ENCODE data around the gene BEST4.
A peak's percentile ranks its signal among the peaks of the same experiment; 100 is the strongest.
"Not testable (repeated sequence)": the region's sequence is repeated elsewhere in the genome, so short reads cannot be mapped to it uniquely, and the experiment has no call there.

The BEST4 gene

DNA sequence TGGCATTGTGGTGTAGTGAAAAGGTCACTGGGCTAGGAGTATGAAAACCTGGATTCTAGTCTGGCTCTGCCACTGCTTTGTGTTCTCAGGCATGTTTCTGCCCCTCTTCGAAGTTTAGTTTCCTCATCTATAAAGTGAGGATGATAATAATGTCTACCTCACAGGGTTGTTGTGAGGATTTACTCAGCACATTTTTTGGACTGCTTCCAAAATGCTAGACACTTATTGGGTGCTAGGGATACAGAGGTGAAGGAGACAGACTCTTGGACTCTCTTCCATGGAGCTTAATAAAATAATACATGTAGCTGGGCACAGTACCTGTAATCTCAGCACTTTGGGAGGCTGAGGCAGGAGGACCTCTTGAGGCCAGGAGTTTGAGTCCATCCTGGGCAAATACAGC lies 44.8 kb downstream of the BEST4 start:
- H3K4me3 ChIP-seq (ENCODE audit: control insufficient read depth, low read depth, low read length) = no peak overlapping the region
- no peak for TF ChIP-seq CTCF (conservative IDR thresholded peaks at IDR 0.05; ENCODE audit: control insufficient read depth, insufficient read depth, low read depth, low read length)
- DNase-seq (ENCODE audit: low read depth) = no peak

GRCh38 chr1:44740179-44740617 lies 47.8 kb downstream of the BEST4 start:
- H3K4me3 ChIP-seq (ENCODE audit: control insufficient read depth, low read depth, low read length) = peak overlapping the region; percentile 98
- TF ChIP-seq CTCF (conservative IDR thresholded peaks at IDR 0.05; ENCODE audit: control insufficient read depth, insufficient read depth, low read depth, low read length) = no peak
- no peak for DNase-seq (ENCODE audit: low read depth)

- no peak for TF ChIP-seq CTCF (conservative IDR thresholded peaks at IDR 0.05; ENCODE audit: control insufficient read depth, insufficient read depth, low read depth, low read length)
Measured at GRCh38 chr1:44739307-44740178, 48.4 kb downstream of the BEST4 start, which contains the start of gene KIF2C. Gene KIF2C (plus strand): TSS chr1:44739837. CDS start chr1:44739933, 96 bp downstream.

DNA sequence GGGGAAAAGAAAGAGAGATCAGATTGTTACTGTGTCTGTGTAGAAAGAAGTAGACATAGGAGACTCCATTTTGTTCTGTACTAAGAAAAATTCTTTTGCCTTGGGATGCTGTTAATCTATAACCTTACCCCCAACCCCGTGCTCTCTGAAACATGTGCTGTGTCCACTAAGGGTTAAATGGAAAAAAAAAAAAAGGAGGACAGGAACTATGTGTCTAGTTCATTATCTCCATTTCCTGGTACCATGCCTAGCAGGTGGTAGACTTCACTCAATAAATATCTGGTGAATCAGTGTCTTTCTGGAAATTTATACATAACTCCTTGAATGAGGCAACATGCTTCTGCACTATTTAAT lies 49.0 kb downstream of the BEST4 start:
- DNase-seq (ENCODE audit: low read depth) = not testable (repeated sequence)
- H3K4me3 ChIP-seq (ENCODE audit: control insufficient read depth, low read depth, low read length) = peak overlapping the region; percentile 98

More at GRCh38 chr1:44739307-44740178, 48.4 kb downstream of the BEST4 start, which contains the start of gene KIF2C:
- H3K4me3 ChIP-seq (ENCODE audit: control insufficient read depth, low read depth, low read length) = peak within 1 kb of the TSS; percentile 98
- peak; percentile 97 for DNase-seq (ENCODE audit: low read depth)

DNA sequence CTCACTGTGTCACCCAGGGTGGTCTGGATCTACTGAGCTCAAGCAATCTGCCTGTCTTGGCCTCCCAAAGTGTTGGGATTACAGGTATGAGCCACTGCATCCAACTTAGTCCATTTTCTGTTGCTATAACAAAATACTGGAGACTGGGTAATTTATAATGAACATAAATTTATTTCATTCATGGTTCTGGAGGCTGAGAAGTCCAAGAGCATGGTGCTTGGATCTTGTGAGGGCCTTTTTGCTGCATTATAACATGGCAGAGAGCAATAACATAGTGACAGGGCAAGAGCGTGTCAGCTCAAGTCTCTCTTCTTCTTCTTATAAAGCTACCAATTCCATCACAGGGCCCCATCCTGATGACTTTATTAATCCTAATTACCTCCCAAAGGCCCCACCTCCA lies 52.0 kb downstream of the BEST4 start:
- TF ChIP-seq CTCF (conservative IDR thresholded peaks at IDR 0.05; ENCODE audit: control insufficient read depth, insufficient read depth, low read depth, low read length) = no peak
- no peak for DNase-seq (ENCODE audit: low read depth)
- H3K4me3 ChIP-seq (ENCODE audit: control insufficient read depth, low read depth, low read length) = no peak overlapping the region

DNA sequence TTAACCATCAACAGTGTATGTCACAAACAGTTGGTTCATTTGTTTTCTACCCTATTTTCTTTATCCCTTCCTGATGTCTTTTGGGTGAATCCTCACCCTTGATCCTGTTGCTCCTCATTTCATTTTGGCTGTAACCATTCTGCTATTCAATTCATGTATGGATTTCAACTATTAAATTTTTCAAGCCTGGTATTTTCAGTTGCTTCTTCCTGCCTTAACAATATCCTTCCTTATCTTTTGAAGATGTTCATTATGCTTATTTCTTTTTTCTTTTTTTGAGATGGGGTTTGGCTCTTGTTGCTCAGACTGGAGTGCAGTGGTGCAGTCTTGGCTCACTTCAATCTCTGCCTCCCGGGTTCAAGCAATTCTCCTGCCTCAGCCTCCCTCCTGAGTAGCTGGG lies 54.2 kb downstream of the BEST4 start:
- no peak for DNase-seq (ENCODE audit: low read depth)
- no peak for TF ChIP-seq CTCF (conservative IDR thresholded peaks at IDR 0.05; ENCODE audit: control insufficient read depth, insufficient read depth, low read depth, low read length)
- H3K4me3 ChIP-seq (ENCODE audit: control insufficient read depth, low read depth, low read length) = no peak overlapping the region
